ENCODE measurements around the gene AKNA.

AKNA gene

DNA sequence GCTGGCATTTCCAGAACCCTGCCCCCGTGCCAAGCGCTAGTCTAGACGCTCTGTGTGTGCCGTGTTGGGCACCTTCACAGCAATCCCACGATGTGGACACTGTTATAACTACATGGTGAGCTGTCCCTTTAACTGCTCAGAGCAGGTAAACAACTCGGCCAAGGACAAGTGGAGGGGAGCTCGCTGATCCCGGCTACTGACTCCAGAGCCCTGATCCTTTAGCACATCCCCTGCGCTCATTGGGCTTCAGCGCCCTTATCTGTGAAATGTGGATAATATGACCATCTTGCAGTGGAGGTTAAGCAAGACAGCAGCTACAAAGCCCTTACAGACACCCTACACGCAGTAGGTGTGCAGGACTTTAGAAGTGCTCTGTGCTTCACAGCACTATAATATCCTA, 41.6 kb downstream of the AKNA start:
- TF ChIP-seq, protein P1, sequence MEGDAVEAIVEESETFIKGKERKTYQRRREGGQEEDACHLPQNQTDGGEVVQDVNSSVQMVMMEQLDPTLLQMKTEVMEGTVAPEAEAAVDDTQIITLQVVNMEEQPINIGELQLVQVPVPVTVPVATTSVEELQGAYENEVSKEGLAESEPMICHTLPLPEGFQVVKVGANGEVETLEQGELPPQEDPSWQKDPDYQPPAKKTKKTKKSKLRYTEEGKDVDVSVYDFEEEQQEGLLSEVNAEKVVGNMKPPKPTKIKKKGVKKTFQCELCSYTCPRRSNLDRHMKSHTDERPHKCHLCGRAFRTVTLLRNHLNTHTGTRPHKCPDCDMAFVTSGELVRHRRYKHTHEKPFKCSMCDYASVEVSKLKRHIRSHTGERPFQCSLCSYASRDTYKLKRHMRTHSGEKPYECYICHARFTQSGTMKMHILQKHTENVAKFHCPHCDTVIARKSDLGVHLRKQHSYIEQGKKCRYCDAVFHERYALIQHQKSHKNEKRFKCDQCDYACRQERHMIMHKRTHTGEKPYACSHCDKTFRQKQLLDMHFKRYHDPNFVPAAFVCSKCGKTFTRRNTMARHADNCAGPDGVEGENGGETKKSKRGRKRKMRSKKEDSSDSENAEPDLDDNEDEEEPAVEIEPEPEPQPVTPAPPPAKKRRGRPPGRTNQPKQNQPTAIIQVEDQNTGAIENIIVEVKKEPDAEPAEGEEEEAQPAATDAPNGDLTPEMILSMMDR (IDR thresholded peaks at IDR 0.05; ENCODE audit: borderline replicate concordance, control extremely low read depth, extremely low read depth, insufficient read depth, missing control alignments), result no peak
- in situ Hi-C loops (cut with MboI; ENCODE audit: low sequenced_read_pairs, unreplicated experiment), result no loop called here
- no peak for DNase-seq (ENCODE audit: low spot score)

DNA sequence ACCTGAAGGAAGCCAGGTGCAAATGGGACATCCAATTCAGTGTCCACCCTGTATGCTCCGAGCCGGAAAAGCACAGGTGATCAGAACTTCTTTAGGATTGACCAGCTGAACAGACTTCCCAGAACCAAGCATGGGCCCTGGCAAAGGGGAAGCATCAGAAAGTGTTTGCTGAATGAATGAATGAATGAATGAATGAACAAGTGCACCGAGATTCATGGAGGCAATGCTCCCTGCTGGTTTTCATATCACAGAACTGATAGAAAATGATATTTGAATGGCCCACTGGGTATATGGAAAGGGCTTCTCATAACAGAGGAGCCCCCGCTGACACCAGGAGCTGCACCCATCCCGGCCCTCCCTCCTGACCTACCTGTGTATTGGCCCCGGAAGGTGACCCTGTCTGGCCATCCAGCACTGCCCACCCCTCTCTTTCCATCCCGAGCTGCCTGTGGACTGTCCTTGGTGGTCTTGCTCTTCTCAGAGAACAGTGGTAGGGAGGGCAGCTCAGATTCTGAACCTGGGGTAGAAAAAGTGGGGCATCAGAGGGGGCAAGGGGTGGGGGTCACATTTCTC, 42.2 kb downstream of the AKNA start:
- TF ChIP-seq, protein P1 (IDR thresholded peaks at IDR 0.05; ENCODE audit: borderline replicate concordance, control extremely low read depth, extremely low read depth, insufficient read depth, missing control alignments), result no peak
- in situ Hi-C loops (cut with MboI; ENCODE audit: low sequenced_read_pairs, unreplicated experiment), result no loop called here
- DNase-seq (ENCODE audit: low spot score), result no peak

DNA sequence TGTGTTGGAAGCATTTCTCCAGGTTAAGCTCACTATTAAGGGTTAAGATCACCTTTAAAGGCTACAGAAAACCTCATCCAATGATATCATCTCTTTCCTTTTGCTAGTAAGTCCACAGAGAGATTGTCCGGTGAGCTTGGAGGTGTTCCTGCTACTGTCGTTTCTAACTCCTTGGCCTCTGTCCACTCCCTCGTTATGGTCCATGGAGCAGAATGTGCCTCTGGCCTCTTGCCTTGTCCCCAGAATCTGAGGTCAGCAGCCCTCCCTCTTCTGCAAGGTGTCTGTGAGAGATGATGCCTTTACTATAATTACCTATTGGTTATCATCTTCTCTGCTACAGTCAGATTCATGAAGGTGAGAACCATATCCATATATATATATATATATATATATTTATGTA, 43.1 kb downstream of the AKNA start:
- DNase-seq (ENCODE audit: low spot score), result no peak
- in situ Hi-C loops (cut with MboI; ENCODE audit: low sequenced_read_pairs, unreplicated experiment), result no loop called here
- TF ChIP-seq, protein P1 (IDR thresholded peaks at IDR 0.05; ENCODE audit: borderline replicate concordance, control extremely low read depth, extremely low read depth, insufficient read depth, missing control alignments), result no peak

DNA sequence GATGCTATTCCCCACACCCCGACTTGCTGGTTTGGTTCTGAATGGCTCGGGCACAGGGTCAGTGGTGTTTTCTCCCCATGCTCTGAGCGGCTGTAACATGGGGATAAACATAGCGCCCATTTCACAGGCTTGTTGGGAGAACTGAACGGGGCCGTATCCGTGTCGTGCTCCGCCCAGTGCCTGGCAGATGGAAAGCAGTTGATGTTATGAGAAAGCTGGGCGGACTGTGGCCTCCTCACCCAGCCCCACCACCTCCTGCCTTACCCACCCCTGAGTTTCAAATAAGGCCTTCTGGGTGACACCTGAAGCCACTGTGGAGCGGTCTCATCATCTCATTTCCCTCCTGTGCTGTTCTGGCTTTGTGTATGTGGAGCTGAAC, 43.6 kb downstream of the AKNA start:
- DNase-seq (ENCODE audit: low spot score), result no peak
- TF ChIP-seq, protein P1 (IDR thresholded peaks at IDR 0.05; ENCODE audit: borderline replicate concordance, control extremely low read depth, extremely low read depth, insufficient read depth, missing control alignments), result no peak
- in situ Hi-C loops (cut with MboI; ENCODE audit: low sequenced_read_pairs, unreplicated experiment), result no loop called here

DNA sequence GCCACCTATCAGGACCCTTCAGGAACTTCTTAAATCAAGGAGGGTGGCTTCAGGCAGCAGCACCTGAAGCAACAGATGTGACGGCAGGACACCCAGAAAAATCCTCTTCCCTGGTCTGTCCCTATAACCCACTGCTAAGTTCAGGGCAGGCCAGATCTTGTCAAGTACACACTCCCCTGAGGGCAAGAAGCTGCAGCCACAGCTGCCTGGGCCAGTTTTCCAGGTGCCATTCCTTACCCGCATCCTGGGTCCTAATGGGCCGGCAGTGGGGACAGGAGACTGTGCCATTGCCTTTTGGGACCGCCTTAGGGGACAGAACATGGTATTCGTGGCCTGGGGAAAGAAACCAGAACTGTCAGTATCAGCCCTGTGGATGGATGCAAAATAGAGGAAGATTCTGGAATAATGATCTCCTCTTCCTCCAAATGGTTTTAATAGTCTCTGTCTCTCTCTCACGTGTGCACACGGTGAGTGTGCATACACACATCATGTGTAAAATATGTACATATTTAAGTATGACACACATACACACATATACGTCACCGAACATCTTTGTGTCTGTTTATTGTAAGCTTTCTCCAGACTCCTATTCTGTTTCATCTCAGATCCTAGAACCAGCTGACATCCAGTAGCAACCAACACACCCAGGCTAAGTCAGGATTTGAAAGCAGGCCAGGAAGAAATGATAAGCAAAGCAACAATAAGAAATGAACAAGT, 44.2 kb downstream of the AKNA start:
- in situ Hi-C loops (cut with MboI; ENCODE audit: low sequenced_read_pairs, unreplicated experiment), result no loop called here
- TF ChIP-seq, protein P1 (IDR thresholded peaks at IDR 0.05; ENCODE audit: borderline replicate concordance, control extremely low read depth, extremely low read depth, insufficient read depth, missing control alignments), result no peak
- DNase-seq (ENCODE audit: low spot score), result no peak

DNA sequence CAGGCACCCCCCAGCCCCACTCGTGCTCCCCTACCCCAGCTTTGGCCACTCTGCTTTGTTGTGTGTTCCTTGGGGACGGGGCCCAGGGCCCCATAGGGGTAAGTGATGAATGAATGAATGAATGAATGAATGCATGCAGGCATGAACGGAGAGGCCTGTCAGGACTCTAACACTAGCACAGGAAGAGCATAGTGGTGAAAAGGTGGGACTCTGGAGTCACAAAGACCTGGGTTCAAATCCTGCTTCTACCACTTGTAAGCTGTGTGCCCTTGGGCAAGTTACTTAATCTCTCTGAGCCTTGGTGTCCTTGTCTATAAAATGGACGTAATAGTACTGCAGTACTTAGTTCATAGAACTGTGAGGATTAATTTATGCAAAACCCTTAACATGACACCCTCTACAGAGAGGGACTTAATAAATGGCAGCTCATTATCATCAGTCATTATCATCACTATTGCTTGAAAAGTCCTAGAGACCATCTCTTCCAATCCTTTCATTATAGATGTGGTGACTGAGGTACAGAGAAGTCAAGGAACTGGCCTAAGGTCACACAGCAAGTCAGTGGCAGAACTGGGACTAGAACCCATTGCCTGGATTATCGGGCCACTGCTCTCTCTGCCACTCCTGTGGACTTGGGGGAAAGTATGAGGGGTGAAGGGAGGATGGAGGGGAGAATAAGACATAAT, 44.9 kb downstream of the AKNA start:
- in situ Hi-C loops (cut with MboI; ENCODE audit: low sequenced_read_pairs, unreplicated experiment), result no loop called here
- DNase-seq (ENCODE audit: low spot score), result no peak
- TF ChIP-seq, protein P1 (IDR thresholded peaks at IDR 0.05; ENCODE audit: borderline replicate concordance, control extremely low read depth, extremely low read depth, insufficient read depth, missing control alignments), result no peak

Data from GM13976 (cell line).